AG04449 (cell line): ENCODE results near the gene RSU1.
"Not testable (repeated sequence)": the region's sequence is repeated elsewhere in the genome, so short reads cannot be mapped to it uniquely, and the experiment has no call there.

Experiments
- CTCF ChIA-PET: fragments of 350-600 bp; formaldehyde crosslinking; extraction: SDS; loops from one replicate; lab custom pipeline; 2021; ENCODE audit warnings: antibody characterized with exemption; lab: Yijun Ruan, JAX
- POLR2A ChIA-PET: fragments of 400-600, 350-600 bp; formaldehyde crosslinking; extraction: SDS; loops from one replicate; lab custom pipeline; 2020; ENCODE audit warnings: antibody characterized with exemption, inconsistent platforms; lab: Yijun Ruan, JAX
- DNase-seq: peaks from one replicate; pipeline ENCODE4 v3.0.0-alpha.2; 2010; ENCODE audit warnings: low read depth, low spot score
- H3K4me3 ChIP-seq: 2 replicates; pipeline ENCODE4 v1.5.1; 2011; ENCODE audit warnings: low read depth, mild to moderate bottlenecking, control low read depth, low read length
- CTCF ChIP-seq: IDR thresholded peaks from one replicate; pipeline ENCODE4 v1.5.1; 2011; ENCODE audit warnings: mild to moderate bottlenecking, moderate library complexity, low read length, control low read depth, inconsistent platforms; ENCODE audit not compliant: insufficient read depth; ENCODE audit errors: missing control alignments

The RSU1 gene

DNA sequence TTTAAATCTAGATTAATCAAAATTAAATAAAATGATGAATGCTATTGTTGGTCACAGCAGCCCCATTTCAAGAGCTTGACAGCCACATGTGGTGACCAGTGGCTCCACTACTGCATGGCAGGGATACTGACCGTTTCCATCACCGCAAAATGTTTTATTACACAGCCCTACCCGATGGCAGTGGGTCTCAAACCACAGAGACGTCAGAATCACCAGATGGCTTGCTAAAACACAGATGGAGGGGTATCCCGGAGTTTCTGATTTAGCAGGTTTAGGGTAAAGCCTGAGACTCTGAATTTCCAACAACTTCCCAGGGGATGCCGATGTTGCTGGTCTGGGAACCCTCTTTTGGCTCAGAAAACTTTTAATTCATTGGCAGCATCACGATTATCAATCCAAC lies 47.9 kb downstream of the RSU1 start:
- TF ChIP-seq CTCF = no peak
- DNase-seq = no peak
- CTCF ChIA-PET = no interaction called here
- POLR2A ChIA-PET = no interaction called here
- H3K4me3 ChIP-seq = no peak overlapping the region

- POLR2A ChIA-PET = no interaction called here
- no peak for DNase-seq
- no peak overlapping the region for H3K4me3 ChIP-seq
- TF ChIP-seq CTCF = no peak
- CTCF ChIA-PET = no interaction called here
Measured at GRCh38 chr10:16768702-16769101, 48.5 kb downstream of the RSU1 start.

GRCh38 chr10:16765509-16766375 lies 51.5 kb downstream of the RSU1 start:
- TF ChIP-seq CTCF = no peak
- CTCF ChIA-PET = interaction anchor here (3.8 to 6.0 kb wide), 2 partner anchors 12 to 863 kb away, joined by 12 to 36 read pairs; no protein-coding TSS in a partner anchor

GRCh38 chr10:16761300-16761699 lies 55.9 kb downstream of the RSU1 start:
- ChIA-PET CTCF (interaction anchor here (1.3 to 6.0 kb wide), 3 partner anchors 10 to 17 kb away, joined by 3 to 36 read pairs (median 5); no protein-coding TSS in a partner anchor), POLR2A (no interaction called here)

More at GRCh38 chr10:16765509-16766375, 51.5 kb downstream of the RSU1 start:
- DNase-seq = no peak
- POLR2A ChIA-PET = no interaction called here
- H3K4me3 ChIP-seq = no peak overlapping the region

GRCh38 chr10:16756561-16757221 lies 60.5 kb downstream of the RSU1 start:
- POLR2A ChIA-PET = no interaction called here
- no peak overlapping the region for H3K4me3 ChIP-seq
- DNase-seq = peak; percentile 47
- TF ChIP-seq CTCF = no peak
- CTCF ChIA-PET = interaction anchor here (0.9 kb wide), 1 partner anchor 20 kb away, joined by 3 read pairs; no protein-coding TSS in a partner anchor

More at GRCh38 chr10:16761300-16761699, 55.9 kb downstream of the RSU1 start:
- H3K4me3 ChIP-seq = no peak overlapping the region
- DNase-seq = no peak
- TF ChIP-seq CTCF = no peak

DNA sequence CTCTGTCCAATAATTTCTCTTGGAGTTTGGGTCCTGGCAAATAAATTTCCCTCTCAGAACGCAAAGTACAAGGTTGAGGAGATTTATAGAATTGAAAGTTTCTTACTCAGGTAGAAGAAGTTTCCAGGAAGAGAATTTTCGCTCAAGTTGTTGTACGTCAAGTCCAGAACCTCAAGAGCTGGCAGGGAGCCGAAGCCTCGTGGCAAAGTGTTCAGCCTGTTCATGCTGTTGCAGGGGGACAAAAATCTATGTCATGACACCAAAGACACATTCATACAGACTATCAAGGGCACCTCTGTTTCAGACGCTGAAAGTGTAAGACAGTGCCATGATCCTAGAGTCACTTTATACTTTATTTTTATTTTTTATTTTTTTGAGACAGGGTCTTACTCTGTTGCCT lies 62.5 kb downstream of the RSU1 start:
- POLR2A ChIA-PET = no interaction called here
- CTCF ChIA-PET = interaction anchor here (1.4 kb wide), 1 partner anchor 23 kb away, joined by 4 read pairs; no protein-coding TSS in a partner anchor
- no peak overlapping the region for H3K4me3 ChIP-seq
- TF ChIP-seq CTCF = no peak
- DNase-seq = no peak

DNA sequence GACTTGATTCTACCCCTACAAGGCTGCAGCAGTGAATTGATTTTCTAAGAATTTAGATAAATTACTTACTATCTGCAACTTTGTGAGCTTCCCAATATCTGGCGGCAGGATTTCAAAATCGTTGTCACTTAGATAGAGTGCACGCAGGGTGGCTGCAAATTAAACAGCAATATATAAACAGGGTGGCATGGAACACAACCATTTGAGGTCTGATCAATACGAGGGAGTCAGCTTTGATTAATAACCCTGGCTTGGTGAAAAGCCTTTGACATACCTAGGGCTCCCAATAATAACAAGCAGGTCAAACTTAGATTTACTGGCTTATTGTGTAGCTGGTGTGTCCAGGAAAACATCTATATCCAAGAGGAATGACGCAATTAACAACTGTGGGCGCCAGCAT lies 64.4 kb downstream of the RSU1 start:
- DNase-seq, POLR2A ChIA-PET, CTCF ChIA-PET, H3K4me3 ChIP-seq: not testable (repeated sequence)
